HG02610 (cell line): ENCODE data around the gene TGM3.

Experiments used
- ATAC-seq: cut with Tn5 transposase; IDR thresholded peaks from one replicate; pipeline ENCODE4 v1.9.1; 2021; ENCODE audit warnings: mild to moderate bottlenecking, moderate library complexity; ENCODE audit not compliant: unreplicated experiment

Gene TGM3

DNA sequence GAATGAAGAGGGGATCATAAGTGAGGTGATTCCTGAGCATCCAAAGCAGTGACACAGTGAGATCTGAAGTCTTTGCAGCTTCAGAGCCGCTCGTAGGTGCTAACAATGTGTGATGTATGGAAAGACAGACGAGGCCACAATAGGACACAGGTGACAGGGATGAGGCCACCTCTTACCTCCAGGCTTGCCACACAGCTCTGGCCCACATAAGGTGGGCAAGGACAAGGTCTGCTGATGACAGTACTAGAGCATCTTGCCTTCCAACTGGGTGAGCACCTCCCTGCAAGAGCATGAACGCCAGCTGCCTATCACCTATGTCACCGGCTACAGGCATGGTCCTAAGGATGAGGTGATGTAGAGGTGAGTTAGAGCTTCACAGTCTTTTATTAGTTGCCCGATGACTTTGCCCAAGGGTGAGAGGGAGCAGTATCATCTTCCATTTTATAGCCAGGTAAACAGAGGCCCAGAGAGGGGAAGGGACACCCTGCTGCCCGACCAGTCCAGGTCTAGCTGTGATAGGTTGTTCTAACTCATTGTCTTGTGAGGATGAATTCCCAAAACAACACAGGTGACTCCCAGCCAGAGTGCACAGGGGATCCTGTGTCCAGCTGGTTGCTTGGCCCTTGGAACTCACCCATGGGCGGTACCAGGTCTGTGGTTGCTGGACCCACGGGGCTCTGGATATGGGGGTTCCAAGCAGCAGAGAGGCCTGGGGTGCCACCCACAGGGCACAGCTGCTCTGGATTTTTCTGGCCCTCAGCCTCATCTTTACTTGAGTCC lies 78.7 kb downstream of the TGM3 start:
- no peak for ATAC-seq

GRCh38 chr20:2378893-2379292 lies 83.1 kb downstream of the TGM3 start:
- no peak for ATAC-seq

DNA sequence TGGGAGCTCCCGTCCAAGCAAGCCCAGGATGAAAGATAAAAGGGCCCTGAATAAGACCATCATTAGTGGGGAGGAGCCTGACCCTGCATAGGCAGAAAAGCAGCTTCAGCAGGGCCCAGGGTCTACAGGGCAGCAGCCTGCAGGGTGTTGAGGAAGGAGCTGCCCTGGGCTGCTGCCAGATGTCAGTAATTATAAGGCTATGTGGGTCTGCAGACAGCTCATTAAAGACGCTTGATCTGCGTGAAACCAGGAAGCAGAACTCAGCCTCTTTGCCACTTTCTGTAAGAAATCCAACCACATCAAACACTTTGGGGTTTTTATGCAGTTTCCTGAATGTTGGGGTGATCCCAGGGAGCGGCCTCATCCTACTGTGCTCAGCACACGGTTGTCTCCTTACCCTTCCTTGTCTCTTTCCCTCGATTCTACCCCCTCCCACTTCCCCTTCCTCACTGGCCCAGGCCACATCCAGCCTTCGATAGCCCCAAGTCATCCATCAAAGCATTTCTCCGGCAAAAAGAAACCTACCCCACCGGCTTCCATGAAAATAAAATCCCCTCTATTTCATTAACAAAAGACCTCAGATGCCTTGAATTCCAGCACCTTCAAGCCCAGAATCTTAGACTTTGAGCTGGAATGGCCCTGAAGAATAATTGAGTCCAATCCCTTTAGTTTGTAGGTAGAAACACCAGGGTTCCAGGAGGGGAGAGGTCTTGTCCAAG lies 83.9 kb downstream of the TGM3 start:
- no peak for ATAC-seq

- no peak for ATAC-seq
These were observed 84.8 kb downstream of the TGM3 start, which contains the start of gene TGM6 for GRCh38 chr20:2380601-2381000. TSS of gene TGM6 (plus strand) at chr20:2380901. CDS start at chr20:2380969, 68 bp downstream.

- ATAC-seq: no peak
These were observed 85.5 kb downstream of the TGM3 start for GRCh38 chr20:2381303-2381702.

GRCh38 chr20:2382833-2383232 lies 87.0 kb downstream of the TGM3 start:
- ATAC-seq: no peak

- ATAC-seq: no peak
These were observed 89.2 kb downstream of the TGM3 start for GRCh38 chr20:2385026-2385425.

DNA sequence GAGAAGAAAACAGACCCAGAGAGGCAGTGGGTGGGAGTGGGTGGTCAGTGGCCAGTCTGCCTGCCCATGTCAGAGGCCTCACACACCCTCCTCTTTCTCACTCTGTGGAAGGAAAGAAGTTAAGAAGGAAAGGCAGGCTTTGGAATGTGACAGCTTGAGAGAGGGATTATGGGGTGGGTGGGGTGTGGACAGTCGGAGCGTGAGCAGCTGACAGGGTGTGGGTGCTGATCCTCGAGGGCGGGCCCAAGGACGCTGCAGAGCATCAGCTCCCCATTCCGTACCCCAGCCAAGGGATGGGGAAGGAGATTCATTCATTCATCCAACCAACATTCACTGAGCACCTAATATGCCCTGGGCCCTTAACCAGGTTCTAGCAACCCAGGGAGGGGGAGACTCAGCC lies 89.7 kb downstream of the TGM3 start:
- ATAC-seq: no peak

GRCh38 chr20:2386516-2387179 lies 90.8 kb downstream of the TGM3 start:
- no peak for ATAC-seq

DNA sequence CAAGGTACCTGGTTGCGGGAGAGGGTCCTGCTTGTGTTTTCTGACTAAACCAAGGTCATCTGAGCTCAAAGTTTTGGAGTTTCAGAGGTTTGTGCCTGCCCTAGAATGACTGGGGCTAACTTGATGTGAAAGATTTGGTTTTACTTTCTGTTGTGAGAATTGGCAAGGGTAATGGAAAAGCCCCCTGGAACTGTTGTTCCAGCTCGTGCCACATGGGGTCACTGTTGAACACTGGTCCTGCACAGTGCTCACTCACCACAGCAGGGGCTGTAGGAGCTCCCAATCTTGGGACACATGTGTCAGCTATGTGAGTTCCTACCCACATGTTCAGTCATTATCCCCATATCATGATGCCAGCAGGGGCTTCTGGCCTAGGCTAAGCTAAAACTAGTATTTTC lies 91.4 kb downstream of the TGM3 start:
- no peak for ATAC-seq

DNA sequence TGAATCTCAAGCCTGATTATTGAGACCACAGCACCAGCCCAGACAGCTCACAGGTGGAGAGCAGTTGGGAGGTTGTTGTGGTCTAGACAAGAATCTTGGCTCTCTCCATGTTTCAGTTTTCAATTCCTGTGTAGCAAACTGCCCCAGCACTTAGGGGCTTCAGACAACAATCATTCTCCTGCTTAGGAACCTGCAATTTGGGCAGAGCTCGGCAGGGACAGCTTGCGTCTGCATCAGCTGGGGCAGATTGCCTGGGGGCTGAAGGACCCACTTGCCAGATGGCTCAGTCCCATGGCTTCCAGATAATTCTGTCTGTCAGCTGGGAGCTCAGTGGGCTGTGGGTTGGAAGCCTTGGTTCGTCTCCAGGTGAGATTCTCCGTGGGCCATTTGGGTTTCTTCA lies 91.8 kb downstream of the TGM3 start:
- ATAC-seq: no peak
